Suppressor macrophage treated with lipopolysaccharide for 4 hours (primary cell): Measurements from ENCODE around the gene FYCO1.

Experiments used
- DNase-seq: peaks from one replicate; pipeline ENCODE4 v3.0.0-alpha.2; 2020

FYCO1 gene

DNA sequence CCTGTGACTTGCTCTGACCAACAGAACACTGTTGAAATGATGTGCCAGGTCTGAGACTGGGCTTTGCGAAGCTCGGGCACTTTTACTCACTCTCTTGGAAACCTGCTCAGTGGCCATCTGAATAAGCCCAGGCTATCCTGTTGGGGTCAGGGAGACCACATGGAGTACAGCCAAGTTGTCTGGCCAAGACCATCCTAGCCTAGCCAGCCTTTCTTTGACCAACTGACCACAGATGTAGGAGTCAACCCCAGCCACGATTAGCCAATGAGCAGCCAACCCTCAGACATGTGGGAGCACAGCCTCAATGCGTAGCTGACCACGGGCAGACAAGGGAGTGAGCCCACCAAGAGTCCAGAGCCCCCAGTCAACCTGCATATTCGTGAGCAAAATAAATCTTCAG is 83.2 kb downstream of the FYCO1 start:
- DNase-seq: no peak

- DNase-seq: no peak
These were observed 84.0 kb downstream of the FYCO1 start for GRCh38 chr3:45911511-45912226.

GRCh38 chr3:45910892-45911291 is 84.7 kb downstream of the FYCO1 start:
- DNase-seq: no peak

DNA sequence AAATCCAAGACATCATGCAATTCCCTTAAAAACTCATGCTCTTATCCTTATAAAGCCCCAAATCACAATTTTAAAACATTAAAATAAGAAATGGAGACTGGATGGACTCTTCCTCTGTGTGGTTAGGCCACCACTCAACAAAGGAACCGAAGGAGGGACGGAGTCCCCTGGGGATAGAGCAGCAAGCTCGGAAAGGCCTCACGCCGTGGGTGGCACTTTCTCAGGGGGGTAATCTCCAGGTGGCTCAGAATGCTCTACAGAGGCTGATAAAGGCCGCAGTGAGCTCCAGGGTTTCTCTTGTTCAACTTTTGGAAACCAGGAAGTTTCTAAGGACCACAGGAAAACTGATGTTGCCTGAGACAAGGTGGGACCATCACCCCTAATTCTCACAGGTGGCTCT is 86.1 kb downstream of the FYCO1 start:
- DNase-seq: no peak

- DNase-seq: no peak
These were observed 86.9 kb downstream of the FYCO1 start for GRCh38 chr3:45908761-45909160.

GRCh38 chr3:45907769-45908705 is 87.6 kb downstream of the FYCO1 start:
- DNase-seq: no peak

GRCh38 chr3:45906681-45907407 is 88.8 kb downstream of the FYCO1 start:
- DNase-seq: no peak

- no peak for DNase-seq
These were observed 89.9 kb downstream of the FYCO1 start for GRCh38 chr3:45905755-45906154.

DNA sequence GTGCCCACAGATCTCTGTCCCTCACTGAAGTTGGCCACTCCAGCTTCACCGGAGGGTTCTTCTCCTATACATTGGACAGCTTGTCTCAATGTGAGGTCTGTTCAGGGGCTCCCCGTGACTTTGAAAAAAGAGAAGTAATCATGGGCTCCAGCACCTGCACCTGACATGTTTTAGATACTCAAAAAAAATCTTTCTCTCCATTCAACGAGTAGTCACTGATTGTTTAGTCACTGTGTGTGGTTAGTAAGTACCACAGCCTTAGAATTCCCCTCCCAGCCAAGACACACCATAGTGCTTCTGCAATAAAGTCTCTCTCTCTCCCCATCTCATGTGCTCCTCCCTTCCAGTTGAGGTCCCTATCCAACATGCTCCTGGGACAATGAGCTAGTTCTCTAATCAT is 90.7 kb downstream of the FYCO1 start:
- no peak for DNase-seq

DNA sequence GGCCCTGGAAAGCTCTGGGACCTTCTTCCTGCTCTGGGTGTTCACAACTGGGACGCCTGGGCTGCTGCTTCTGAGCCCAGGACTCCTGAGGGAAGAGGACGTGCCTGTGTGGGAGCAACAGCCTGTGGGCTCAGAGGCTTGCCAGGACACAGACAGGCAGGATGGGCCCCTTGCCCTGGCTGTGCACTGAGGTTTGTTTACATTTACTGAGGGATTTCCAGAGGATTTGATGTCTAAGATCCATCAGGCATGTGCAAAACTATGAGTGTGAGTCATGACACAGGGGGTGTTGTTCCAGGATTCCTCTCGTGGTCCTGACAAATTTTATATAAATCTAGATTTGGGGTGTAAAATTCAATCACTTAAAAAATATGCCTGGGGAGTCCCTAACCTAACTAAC is 98.7 kb downstream of the FYCO1 start:
- DNase-seq: no peak

GRCh38 chr3:45895686-45896468 is 99.7 kb downstream of the FYCO1 start:
- no peak for DNase-seq

DNA sequence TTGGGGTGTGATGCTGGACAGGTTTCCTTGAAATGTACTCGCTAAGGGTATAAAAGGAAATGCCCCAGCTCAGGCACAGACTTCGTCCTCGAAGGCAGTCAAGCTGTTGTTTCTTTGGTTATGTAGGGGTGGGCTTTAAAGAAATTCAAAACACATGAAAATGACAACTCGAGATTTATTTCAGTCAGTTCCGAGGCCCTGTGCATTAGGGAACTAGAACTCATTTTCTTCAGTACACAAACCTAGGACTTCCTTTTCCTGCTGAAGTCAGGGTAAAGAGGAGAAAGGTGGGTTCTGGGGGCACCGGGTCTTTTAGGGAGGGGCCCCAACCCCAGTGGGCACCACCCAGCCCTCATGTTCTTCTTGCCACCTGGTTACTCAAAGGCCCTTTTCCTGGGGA is 101.6 kb downstream of the FYCO1 start:
- DNase-seq: no peak

GRCh38 chr3:45892161-45892560 is 103.5 kb downstream of the FYCO1 start:
- DNase-seq: no peak

GRCh38 chr3:45890405-45890804 is 105.2 kb downstream of the FYCO1 start:
- peak; percentile 9 for DNase-seq

- DNase-seq: no peak
These were observed 106.3 kb downstream of the FYCO1 start for GRCh38 chr3:45889337-45889736.

DNA sequence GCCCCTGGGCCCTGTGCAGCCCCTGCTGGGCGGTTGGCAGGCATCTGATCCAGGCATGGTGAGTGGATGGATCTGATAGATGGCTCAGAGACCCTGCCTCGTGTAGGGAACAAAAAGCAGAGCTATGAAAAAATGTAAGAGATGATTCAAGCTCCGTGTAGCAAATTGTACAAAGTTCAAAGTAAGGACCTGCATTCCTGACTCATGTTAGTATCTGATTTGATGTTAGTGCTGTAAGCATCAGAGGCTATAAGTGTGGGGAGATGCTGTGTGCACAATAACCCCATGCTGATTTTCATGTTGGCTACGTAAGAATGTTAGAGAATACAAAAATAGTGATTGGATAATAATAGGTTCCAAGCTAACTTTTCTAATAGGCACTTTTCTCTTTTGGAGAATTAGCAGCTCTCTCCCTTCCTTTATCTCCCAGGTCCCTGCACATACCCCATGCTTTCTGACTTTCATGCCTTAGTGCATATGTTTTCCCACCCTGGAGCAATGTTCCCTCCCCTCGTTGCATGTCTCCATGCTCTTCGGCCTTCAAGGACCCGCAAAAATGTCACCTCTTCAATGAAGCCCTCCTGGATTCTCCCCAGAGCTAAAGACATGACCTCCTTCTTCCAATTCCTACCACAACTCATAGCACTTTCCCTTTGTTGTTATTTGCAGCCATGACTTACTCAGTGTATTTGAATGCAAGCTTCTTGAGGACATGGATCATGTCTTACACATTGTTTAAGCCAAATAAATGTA is 107.7 kb downstream of the FYCO1 start:
- DNase-seq: no peak

GRCh38 chr3:45887285-45887684 is 108.3 kb downstream of the FYCO1 start:
- DNase-seq: no peak

- DNase-seq: no peak
These were observed 109.5 kb downstream of the FYCO1 start, which contains the start of gene CCR9 for GRCh38 chr3:45885979-45886705. CCR9 (plus strand) TSS chr3:45886543; CDS start chr3:45894934, 8,391 bp downstream.

GRCh38 chr3:45884368-45885201 is 111.0 kb downstream of the FYCO1 start:
- DNase-seq: no peak
